Loucy (cell line): ENCODE data around the gene CFAP410.

ENCODE experiments used
- EZH2phosphoT487 ChIP-seq: fragments of 200-600 bp; IDR thresholded peaks from 2 replicates; pipeline ENCODE4 v1.6.1; 2018; ENCODE audit warnings: antibody characterized with exemption, mild to moderate bottlenecking, moderate library complexity, borderline replicate concordance
- TF ChIP-seq, protein P1 (sequence below): fragments of 200-600 bp; sonication (generic); conservative IDR thresholded peaks from 2 replicates; pipeline ENCODE4 v1.5.1; 2014; ENCODE audit warnings: mild to moderate bottlenecking, antibody characterized with exemption, low read length

DNA sequence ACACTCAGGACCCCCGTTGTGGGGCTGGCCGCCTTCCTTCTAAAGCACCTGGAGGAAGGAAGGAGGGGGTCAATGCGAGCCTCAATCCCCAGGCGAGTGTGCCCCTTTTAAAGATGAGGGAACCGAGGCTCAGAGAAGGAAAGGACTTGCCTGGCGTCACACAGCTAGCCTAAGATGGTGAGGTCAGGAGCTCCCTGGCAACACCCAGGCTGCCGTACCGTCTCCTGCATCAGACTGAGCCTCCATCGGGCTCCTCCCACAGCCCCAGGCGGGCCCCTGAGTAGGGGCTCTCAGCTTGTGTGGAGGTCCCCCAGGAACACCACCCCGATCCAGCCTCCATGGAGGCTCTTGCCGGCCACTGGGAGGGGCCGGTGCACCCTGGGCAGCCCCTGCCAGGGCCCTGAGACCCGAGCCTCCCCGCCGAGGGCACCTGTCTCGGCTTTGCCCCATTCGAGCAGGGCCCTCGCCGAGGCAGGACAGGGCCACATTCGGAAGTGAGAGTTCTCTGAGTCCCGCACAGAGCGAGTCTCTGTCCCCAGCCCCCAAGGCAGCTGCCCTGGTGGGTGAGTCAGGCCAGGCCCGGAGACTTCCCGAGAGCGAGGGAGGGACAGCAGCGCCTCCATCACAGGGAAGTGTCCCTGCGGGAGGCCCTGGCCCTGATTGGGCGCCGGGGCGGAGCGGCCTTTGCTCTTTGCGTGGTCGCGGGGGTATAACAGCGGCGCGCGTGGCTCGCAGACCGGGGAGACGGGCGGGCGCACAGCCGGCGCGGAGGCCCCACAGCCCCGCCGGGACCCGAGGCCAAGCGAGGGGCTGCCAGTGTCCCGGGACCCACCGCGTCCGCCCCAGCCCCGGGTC is 53.8 kb downstream of the CFAP410 start, which contains the start of gene AIRE:
- TF ChIP-seq, protein P1, sequence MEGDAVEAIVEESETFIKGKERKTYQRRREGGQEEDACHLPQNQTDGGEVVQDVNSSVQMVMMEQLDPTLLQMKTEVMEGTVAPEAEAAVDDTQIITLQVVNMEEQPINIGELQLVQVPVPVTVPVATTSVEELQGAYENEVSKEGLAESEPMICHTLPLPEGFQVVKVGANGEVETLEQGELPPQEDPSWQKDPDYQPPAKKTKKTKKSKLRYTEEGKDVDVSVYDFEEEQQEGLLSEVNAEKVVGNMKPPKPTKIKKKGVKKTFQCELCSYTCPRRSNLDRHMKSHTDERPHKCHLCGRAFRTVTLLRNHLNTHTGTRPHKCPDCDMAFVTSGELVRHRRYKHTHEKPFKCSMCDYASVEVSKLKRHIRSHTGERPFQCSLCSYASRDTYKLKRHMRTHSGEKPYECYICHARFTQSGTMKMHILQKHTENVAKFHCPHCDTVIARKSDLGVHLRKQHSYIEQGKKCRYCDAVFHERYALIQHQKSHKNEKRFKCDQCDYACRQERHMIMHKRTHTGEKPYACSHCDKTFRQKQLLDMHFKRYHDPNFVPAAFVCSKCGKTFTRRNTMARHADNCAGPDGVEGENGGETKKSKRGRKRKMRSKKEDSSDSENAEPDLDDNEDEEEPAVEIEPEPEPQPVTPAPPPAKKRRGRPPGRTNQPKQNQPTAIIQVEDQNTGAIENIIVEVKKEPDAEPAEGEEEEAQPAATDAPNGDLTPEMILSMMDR: no peak
- TF ChIP-seq EZH2phosphoT487: no peak
